DMS 273 treated with DMSO at 0.1 percent for 48 hours (cell line): Measurements from ENCODE around the gene AFF1.

Source experiments
- DNase-seq: peaks from one replicate; lab custom pipeline; 2025; lab: John Stamatoyannopoulos, UW

AFF1 gene

GRCh38 chr4:87151730-87152129 lies 216.9 kb downstream of the AFF1 start:
- no peak for DNase-seq

GRCh38 chr4:87152310-87153041 lies 217.7 kb downstream of the AFF1 start:
- DNase-seq, result no peak

- no peak for DNase-seq
Observed at GRCh38 chr4:87153078-87153870, 218.5 kb downstream of the AFF1 start.

GRCh38 chr4:87165892-87166291 lies 231.1 kb downstream of the AFF1 start:
- no peak for DNase-seq

DNA sequence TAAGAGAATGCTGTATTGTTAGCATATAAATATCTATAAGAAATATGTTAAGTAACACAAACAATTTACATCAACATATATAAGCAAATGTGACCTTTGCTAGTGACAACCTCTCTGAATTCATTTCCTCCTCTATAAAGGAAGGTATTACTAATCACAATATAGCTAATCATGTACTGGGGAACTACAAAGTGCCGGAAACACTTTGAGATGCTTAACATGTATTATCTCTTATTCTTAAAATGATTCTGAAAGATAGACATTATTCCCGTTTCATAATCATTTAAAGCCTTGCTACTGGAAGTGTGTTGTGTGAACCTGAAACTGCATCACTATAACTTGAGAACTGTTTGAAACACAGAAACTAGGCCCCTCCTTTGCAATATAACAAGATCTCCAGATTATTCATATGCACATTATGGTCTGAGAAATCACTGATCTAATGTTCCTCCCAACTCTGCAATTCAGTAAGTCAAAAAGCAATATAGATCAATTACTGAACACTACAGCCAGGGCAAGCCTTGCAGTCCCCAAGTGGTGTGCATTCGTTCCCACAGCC lies 231.6 kb downstream of the AFF1 start:
- DNase-seq, result no peak

GRCh38 chr4:87171944-87172343 lies 237.1 kb downstream of the AFF1 start:
- no peak for DNase-seq

DNA sequence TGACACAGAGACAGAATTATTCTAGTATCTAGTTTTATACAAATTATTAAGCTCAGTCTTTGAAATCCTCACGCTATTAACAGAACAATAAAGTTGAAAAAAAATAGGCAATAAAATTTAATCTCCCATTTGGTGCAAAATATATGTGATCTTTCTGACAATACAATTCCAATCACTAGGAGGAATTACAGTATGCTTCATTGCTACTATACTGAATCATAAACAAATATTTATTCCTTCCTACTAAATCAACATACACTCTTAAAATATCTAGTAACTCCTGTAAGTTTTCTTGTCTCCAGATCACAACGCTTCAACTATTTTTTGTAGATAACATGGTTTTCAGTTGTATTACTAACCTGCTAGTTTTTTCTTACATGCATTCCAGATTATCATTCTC lies 239.9 kb downstream of the AFF1 start:
- no peak for DNase-seq

DNA sequence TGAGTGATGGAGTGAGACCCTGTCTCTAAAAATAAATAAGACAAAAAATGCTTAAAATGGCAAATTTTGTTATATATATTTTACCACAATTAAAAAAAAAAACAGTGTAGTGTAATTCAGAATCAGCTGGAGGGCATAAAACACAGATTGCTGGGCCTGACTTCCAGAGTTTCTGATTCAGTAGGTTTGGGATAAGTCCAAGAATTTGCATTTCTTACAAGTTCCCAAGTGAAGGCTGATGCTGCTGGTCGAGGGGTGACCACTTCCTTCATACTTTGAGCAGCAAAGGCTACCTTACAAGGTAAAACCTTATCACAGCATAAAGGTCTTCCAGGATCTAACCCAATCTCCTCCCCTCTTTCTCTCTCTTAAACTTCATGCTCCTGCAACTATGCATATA lies 244.9 kb downstream of the AFF1 start:
- DNase-seq, result no peak

DNA sequence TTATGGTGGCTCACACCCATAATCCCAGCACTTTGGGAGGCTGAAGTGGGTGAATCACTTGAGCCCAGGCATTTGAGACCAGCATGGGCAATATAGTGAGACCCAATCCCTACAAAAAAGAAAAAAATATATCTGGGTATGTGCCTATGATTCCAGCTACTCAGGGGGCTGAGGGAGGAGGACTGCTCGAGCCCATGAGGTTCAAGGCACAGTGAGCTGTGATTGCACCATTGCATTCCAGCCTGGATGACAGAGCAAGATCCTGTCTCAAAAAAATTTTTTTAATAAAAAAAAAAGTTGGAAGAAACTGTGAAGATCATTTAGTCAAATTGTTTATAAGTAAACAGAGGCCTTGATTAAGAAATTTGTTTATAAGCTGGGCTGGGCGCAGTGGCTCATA lies 246.0 kb downstream of the AFF1 start:
- no peak for DNase-seq

- DNase-seq, result no peak
Observed at GRCh38 chr4:87185146-87185870, 250.5 kb downstream of the AFF1 start.

GRCh38 chr4:87188048-87188447 lies 253.2 kb downstream of the AFF1 start:
- DNase-seq, result peak; percentile 10

DNA sequence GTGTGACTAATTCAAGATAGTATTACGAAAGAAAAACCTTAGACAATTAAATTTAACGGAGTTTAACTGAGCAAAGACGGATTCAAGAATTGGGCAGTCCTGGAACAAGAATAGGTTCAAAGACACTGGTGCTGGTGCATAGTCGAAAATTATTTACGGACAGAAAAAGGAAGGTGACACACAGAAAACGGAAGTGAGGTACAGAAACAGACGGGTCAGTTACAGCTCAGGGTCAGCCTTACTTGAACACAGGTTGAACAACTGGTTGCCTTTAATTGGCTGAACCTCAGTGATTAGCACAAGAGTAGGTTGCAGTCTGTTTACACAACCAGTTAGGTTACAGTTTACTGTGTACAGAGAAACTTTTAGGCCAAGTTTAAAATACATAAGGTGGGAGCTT lies 254.1 kb downstream of the AFF1 start:
- no peak for DNase-seq
